ENCODE results near the gene CEP152. TPM values are rescaled to one million over a fixed set of nuclear protein-coding genes. Genes with fewer than 3 reads are reported as not detected.

Gene CEP152
- total and polyA plus RNA-seq, 9 of the 15 experiments (the other 6 are each of a cell fraction or from before 2014, with no cell fraction given): 9.9 to 43.0 (median 23.6) TPM

DNA sequence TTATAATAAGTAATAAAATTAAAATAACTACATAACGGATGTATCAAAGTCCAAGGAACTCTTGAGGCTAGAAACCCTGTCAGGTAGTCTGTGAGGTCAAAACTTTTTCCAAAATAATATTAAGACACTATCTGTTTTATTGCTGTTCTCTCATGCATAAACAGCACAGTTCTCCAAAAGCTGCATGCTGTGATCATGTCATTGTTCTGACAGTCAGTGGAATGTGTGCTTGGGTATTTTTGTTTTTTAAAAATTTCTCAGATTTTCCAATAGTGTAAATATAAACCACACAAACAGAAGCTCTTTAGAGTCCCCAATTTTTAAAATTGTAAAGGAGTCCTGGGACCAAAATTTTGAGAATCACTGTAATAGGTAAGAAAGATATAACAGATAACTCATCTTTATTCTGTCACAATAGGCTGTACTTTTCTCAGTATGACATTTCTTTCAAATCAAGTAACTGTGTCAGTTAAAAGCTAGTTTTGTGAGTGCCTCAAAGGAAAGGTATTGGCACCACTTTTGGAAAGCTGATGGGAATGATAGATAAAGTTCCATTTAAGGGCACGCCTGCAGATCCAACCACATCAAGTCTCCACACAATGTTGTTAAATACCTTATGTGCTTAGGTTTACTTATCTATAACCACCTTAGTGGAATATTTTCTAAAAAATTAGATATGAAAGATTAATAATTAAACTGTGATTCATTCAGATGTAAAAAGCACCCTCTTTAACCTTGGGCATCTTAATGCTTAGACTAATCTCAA, 49.3 kb downstream of the CEP152 start:
- no peaks in the 10 kb centered on the region for H3K27me3 ChIP-seq (ENCODE audit: control insufficient read depth in 2 of 2, insufficient read depth in 2 of 2, low read length in 2 of 2)
- no peaks in the 10 kb centered on the region for H3K79me2 ChIP-seq (ENCODE audit: control insufficient read depth, insufficient read depth, low read length)
- WGBS (ENCODE audit: insufficient coverage, low coverage, missing lambda C conversion rate): 100% methylated on average over 2 of the region's 2 CpGs
- H3K36me3 ChIP-seq (ENCODE audit: control insufficient read depth, insufficient read depth, low read length): peaks cover 74% of the 10 kb centered on the region
- no peak overlapping the region for H3K27ac ChIP-seq (ENCODE audit: extremely low read depth, low read depth, low read length)
- H4K20me1 ChIP-seq (replicated peaks; ENCODE audit: control insufficient read depth, insufficient read depth, low read length): no peaks in the 10 kb centered on the region
- H3K9ac ChIP-seq (ENCODE audit: insufficient read depth in 1 of 2, low read depth in 2 of 2, low read length in 2 of 2): no peak overlapping the region
- in situ Hi-C loops (cut with MboI): no loop called here
- CTCF ChIA-PET (ENCODE audit: low intra/inter-chr PET ratio): interaction anchor here (0.5 kb wide), 1 partner anchor 357 kb away, joined by 4 read pairs; no protein-coding TSS in a partner anchor
- no peaks in the 10 kb centered on the region; the same call in 1 of the 2 replicates for H3K9me3 ChIP-seq (replicated peaks; ENCODE audit: control insufficient read depth, insufficient read depth, low read depth, low read length)
- DNase-seq (ENCODE audit: extremely low read depth in 1 of 4, low spot score in 3 of 4) (no peak), FAIRE-seq (no peak), ATAC-seq (no peak)
- no peaks in the 10 kb centered on the region for H3K9me1 ChIP-seq (ENCODE audit: control insufficient read depth, insufficient read depth, low read length)
- no TSS peak for BruUV-seq (replicated peaks)
- POLR2A ChIA-PET: no interaction called here
- no peak overlapping the region for H2AFZ ChIP-seq (ENCODE audit: low read depth, low read length)
- intact Hi-C loops (cut with micrococcal nuclease): no loop called here
- no peak overlapping the region for H3K4me2 ChIP-seq (ENCODE audit: insufficient read depth, low read length)
- no peak overlapping the region for H3K4me3 ChIP-seq
- peaks cover 0 to 4% of the 10 kb centered on the region in 2 experiments; a peak in 1 of 5 replicates for H3K4me1 ChIP-seq (replicated peaks in 1 of 2; ENCODE audit: control insufficient read depth in 2 of 2, insufficient read depth in 2 of 2, low read length in 2 of 2)
- TF ChIP-seq ZNF318 (IDR thresholded peaks at IDR 0.05; ENCODE audit: borderline replicate concordance in 1 of 2, low read depth in 1 of 2) (no peak), STAG1 (CRISPR knock-in tag; IDR thresholded peaks at IDR 0.05; ENCODE audit: borderline replicate concordance) (no peak), ILF3 (IDR thresholded peaks at IDR 0.05; ENCODE audit: borderline replicate concordance) (no peak), ZNF644 (tag; IDR thresholded peaks at IDR 0.05; ENCODE audit: low read depth) (no peak), PHF8 (IDR thresholded peaks at IDR 0.05; ENCODE audit: borderline replicate concordance, low read length) (no peak), ZNF766 (CRISPR knock-in tag; conservative IDR thresholded peaks at IDR 0.05) (no peak), YBX1 (IDR thresholded peaks at IDR 0.05) (no peak), OTX1 (CRISPR knock-in tag; IDR thresholded peaks at IDR 0.05) (no peak), NRF1 (conservative IDR thresholded peaks at IDR 0.05 in 1 of 2, IDR thresholded peaks at IDR 0.05 in 1 of 2) (no peak), JUNB (CRISPR knock-in tag; conservative IDR thresholded peaks at IDR 0.05) (no peak)
- TF ChIP-seq, protein P1, sequence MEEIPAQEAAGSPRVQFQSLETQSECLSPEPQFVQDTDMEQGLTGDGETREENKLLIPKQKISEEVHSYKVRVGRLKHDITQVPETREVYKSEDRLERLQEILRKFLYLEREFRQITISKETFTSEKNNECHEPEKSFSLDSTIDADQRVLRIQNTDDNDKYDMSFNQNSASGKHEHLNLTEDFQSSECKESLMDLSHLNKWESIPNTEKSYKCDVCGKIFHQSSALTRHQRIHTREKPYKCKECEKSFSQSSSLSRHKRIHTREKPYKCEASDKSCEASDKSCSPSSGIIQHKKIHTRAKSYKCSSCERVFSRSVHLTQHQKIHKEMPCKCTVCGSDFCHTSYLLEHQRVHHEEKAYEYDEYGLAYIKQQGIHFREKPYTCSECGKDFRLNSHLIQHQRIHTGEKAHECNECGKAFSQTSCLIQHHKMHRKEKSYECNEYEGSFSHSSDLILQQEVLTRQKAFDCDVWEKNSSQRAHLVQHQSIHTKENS (CRISPR knock-in tag; IDR thresholded peaks at IDR 0.05): no peak
